SIG-M5 treated with dmso at 0.1 percent for 504 hours (cell line): ENCODE results near the gene DCTN2.

Experiments
- DNase-seq: peaks from one replicate; lab custom pipeline; 2025; ENCODE audit not compliant: unreplicated experiment; lab: John Stamatoyannopoulos, UW

The DCTN2 gene

DNA sequence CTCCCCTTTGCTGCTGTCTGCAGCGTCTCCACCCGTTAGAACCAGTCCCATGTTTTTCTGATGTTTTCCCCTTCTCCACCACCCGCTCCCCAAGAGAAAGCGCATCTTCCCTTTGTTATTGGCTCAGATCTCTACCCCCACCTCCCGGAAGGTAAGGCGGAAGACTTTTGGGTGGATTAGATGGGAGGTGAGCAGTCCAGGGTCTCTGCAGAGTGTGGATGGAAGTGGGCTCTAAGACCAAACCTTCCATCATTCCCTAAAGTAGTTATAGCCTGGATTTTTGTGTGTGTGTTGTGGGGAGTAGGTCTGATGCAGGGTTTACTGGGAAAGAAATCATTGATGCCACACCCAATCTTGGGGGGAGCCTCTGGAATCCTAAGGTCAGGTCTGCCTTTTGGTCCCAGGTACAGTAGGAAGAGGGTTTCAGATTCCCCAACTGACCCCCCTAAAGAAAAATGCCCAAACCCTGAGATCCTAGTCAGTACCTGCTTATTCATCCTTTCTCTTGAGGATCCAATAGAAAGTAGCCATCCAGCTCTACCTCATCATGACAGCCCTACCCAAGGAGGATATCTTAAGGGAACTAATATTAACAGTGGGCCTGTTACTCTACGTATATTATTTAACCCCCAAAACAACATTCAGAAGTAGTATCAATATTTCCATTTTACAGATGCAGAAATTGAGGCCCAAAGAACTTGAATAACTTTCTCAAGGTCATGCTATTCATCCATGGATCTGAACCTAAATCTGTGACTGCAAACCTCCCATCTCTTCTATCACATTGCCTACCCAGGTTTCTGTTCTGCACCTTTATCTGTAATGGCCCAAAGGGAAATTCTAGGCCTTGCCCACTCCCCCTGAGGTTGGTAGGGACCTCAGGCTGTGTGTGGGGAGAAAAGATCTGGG is 3.9 kb upstream of the DCTN2 start:
- DNase-seq: no peak

DNA sequence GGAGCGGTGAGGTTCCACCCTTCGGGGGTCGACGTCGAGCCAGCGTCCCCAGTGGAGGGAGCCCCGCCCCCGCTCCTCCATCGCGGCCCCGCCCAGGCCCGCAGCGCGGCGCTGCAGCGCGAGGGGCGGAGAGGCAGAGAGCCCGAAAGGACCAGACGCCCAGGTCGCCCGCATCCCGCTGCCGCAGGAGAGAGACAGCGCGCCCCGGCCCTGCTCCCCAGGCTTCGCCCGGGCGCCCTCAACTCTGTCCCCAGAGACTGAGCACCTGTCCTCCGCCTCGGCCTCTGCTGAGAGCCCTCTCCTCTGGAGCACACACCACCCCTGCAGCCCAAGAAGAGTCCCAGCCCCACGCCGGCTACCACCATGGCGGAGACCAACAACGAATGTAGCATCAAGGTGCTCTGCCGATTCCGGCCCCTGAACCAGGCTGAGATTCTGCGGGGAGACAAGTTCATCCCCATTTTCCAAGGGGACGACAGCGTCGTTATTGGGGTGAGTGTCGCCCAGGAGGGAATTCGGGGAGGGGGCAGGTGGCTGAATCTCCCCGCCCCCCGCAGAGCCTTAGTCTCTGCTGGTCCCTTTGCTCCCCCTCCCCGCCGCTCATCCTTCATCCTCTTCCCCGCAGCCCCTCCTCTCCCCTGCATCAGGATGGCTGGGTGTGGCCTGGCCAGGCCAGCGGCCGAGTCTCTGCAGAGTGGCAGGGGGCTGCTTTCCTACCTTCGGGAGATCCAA is 3.1 kb upstream of the DCTN2 start, which contains the start of gene KIF5A:
TSS of gene KIF5A (plus strand) at position 136 of the 732 bp plus-strand sequence. CDS start at position 364, 228 bp downstream.
- DNase-seq: no peak

DNA sequence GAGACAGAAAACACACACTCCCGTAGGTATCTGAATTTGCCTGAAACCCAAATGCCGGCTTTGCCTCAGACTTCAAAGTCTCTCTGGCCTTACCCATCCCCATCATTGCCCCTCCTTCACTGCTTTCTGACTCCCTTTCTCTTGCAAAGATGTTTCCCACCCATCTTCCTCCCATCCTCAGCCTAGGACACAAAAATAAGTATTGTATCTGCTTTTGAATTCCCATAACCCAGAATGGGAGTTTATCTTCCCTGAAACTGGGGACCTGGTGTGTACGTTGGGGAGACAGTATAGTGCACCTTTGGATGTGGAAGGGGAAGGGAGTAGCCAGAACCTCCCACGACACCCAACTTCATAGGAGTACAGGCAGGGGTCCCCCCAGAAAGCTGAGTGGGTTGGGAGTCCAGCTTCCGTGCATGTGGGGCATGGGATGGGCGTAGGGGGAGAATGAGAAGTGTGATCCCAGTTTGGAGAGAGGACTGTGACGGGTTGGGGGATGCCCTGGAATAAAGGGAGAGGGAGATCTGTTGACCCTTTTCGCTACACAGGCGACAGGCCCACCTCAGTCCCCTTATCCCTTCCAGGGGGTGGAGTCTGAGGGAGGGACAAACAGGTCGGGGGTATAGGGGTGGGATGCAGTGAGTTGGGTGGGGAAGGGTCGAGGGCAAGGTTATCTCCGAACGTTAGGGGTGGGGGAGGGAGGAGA is 2.4 kb upstream of the DCTN2 start:
- no peak for DNase-seq

DNA sequence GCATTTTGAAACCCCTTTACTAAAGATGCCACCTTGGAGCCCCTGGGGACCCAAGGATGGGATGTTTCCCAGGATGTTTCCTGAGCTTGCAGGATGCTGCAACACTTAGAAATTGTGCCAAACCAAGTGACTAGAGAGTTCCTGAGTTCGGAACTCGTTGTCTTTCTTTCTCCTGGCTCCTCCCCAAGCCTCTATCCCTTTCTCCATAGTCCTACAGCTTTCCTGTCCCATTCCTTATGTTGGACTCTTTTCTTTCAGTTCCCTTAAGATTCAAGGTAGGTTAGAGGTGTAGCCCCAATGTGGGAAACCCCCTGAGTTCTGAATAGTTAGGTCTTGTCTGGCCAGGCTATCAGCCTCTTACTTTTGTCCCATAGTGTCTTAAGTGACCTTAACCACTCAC is 1.5 kb upstream of the DCTN2 start:
- DNase-seq: no peak

DNA sequence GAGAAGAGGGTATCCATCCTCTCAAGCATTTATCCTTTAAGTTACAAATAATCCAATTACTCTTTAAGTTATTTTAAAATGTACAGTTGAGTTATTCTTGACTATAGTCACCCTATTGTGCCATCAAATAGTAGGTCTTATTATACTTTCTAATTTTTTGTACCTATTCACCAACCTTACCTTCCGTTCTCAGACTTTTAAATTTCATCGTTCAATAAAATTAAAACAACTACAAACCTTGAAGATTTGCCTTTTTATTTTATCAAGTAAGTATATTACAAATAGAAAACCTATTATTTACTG is 972 bp upstream of the DCTN2 start:
- no peak for DNase-seq

DNA sequence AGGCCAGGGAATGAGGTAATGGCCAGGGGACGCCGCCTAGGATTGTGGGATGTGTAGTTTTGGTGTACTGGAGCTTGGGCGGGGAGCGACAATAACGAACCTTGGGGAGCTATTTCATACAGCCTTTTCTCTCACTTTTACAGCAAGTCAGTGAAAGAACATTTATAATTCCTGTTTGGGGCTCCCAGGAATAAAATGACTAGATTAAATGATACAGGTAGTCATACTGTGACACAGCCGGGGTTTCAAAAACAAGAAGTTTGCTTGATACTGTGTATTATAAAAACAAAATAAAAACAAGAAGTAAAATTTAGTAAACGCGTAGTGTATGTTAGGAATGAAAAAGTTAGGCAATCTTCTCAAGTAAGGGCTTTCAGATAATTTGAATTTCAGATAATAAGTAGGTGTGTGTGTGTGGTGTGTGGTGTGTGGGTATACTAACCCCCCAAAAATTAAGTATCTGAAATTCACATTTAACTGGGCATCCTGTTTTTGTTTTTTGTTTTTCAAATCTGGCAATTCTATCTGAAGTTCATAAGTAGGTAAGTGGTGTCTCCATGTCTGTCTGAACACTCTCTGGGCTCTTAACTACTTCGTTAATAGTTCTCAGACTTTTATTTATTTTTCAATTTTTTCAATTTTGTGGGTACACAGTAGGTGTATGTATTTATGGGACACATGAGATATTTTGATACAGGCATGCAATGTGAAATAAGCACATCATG is 458 bp upstream of the DCTN2 start:
- DNase-seq: no peak

DNA sequence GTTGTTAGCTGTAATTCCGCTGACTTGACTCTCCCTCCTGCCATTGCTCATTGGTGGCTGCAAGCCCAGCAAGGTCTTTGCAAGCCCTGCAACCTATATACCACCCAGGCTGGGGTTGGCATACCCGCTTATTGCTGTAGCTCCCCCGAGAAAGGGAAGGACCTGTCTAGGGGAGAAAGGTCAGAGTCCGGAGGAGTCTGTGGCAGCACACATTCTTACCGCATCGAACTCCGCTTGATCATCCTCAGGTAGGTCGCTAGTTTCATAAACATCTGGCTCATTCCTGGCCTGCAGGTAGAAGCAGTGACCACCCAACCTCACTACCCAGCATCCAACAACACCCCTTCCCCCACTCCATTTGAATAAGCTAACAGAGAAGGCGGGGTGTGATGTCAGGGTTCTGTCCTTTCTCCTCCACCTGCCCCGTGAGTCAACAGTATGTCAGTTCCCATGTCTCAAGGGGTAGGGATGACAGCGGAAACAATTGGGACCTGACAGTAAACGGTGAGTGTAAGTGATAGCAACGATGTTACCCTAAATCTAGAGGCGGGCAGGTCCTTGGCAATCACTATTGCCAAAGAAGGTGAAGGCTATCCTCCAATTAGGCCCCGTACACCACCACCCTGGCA is 1.1 kb downstream of the DCTN2 start:
- no peak for DNase-seq

DNA sequence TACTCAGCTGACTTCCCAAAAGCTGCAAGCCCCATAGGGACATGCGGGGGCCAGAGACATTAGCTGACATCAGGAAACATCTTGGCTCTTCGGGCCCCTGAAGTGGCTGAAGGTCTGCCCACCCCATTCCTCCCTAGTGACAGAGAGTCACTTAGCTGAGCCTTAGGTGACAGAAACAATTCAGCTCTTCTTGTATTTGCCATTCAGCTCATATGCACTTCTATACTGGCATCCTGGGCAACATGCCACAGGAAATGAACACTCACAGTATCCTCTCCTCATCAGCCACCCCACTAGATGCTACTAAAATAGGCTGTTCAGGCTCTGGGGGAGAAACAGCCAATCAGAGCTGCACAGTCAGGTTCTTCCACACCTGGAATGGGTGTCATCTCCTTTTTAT is 3.4 kb downstream of the DCTN2 start:
- DNase-seq: no peak

DNA sequence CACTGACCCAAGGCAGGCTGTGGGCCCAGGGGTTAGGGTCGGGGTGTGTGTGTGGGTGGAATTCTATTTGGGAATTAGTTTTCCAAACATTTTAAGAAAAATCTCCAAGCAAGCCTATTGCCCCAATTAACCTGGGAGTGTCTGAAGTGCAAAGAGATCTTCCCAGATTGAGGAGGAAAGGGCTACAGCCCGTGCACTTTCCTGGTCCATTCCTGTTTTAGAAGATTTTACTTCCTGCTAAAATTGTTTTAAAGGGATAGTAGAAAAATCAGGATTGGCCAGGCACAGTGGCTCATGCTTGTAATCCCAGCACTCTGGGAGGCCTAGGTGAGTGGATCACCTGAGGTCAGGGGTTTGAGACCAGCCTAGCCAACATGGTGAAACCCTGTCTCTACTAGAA is 5.3 kb downstream of the DCTN2 start:
- DNase-seq: no peak

DNA sequence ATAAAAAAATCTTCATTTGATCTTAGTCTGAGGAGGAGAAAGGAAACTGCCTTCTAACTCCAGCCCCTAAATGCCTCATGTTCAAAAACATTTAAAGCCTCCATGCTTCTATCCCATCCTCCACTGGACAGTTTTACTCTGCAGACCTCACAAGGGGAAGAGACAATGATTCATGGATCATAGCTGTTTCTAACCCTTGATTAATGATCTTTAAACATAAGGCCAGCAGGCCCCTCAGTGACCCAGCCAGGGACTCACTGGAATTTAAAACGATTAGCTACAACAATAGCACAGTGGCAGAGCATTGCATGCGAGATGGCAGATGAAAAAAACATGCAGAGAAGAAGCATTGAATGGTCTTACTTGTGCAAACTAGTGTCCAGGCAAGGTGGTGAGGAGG is 6.0 kb downstream of the DCTN2 start:
- DNase-seq: no peak

DNA sequence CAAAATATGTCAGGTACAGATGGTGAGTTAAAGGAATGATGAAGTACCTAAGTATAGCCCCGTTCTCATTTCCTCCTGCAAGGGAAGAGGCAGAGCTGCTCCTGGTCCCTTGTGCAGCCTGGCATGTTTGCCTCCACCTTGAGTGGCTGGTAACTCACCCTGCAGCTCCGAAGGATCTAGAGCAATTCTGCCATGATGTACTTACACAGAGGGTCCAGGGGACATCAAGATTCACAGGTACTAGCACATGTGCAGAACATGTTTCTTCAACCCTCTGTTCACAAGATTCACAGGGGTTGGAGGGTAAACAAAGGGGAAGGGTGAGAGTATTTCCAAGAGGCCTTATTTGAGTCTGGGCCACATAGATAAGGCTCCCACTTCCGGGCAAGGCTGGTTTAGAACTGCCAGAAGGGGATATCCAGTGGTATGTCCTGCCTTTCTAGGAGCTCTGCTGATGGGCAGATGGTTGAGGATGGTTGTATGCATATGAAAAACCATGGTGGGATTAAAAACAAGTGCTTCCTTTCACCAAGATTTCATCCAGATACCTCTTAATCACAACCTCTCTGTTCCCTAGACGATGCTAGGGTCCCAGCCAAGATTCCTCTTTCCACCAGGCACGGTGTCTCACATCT is 7.7 kb downstream of the DCTN2 start:
- DNase-seq: no peak

DNA sequence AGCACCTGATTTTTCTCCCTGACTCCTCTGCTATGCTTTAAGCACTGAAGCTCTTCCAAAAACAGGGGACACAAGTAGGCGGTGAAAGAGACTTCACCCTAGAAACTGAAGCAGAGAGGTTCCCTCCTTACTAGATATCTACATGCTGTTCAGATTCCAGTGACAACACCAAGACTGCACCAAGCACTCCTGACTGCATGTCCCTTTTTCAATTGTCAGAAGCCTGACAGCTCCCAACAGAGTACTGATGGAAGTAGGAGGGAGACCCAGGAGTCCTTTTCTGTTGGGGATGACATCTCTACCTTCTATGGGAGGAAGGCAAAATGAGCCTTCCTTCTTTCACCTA is 10.4 kb downstream of the DCTN2 start:
- no peak for DNase-seq

DNA sequence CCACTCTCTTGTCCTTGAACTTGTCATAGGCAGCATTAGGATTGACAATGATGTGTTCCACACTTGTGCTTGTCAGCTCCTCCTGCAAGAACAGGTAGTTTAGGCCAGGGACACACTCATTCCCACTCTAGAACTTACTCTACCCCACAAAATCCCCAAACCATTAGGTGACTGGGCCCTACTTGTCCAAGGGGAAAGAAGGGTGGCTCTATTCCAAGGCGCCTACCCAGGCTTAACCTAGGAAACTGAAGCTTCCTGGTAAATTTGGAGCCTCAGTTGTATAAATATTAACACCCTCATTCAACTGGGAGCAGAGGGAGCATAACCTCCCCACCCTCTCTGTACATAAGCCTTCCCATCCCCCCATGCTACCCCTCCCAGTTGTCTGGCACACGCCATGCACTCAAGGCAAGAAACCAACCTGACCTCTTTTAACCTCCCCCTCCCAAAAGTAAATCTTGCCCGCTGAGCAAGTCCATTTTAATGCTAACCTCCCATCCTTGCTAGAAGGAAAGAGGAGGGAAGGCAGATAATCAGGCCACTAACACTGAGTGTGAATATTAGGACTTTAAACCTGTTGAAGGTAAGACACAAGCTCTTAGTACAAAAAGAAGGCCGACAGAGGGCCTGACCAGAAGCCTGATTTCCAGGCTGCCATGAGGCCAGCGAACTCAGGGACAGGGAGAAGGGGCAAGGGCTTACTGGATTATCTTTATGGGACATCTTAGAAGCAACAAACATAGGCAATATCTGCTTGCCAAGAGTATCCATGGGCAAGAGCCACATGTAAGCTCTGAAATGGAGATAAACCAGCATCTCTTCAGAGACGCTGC is 11.0 kb downstream of the DCTN2 start:
- DNase-seq: no peak

DNA sequence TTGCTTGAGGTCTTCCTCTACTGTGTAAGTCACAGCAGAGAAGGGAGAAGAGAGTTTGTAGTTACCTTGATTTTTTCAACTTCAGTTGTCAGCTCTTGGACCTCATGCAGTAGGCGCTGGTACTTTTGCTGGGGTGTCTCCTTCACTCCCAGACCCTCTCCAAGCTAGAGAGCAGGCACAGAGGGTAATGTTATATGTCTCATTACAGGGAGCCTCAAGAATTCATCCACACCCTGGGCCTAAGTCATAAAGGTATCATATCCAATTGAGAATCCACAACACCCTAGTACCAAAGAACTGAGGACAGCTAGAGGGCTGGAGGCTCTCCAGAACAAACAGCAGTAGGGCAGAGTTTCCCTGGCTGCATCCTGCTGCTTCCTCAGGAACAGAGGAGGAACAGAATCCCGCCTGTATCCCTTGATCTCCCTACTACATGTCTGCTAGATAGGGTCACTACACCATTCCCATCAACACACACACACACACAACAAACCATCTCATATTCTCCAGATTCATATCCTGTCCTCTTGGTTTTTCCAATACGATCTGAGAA is 11.9 kb downstream of the DCTN2 start:
- DNase-seq: no peak

DNA sequence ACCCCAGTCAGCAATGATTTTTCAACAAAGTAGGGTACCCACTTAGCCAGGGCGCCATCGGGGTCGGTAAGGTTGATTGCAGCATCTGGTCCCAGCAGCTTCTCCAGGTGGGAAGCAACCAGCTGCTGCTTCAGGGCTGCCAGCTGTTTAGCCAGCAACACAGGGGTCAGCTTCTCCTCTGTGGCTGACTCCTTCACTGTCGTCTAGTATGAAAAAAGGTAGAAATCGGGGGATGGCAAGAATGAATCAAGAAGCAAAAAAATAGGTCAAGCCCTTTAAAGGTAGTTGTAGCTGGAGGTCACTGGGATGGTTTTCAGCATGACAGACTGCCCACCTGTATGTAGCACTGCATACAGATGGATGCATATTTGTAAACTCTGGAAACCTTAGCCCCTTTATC is 12.7 kb downstream of the DCTN2 start:
- no peak for DNase-seq

DNA sequence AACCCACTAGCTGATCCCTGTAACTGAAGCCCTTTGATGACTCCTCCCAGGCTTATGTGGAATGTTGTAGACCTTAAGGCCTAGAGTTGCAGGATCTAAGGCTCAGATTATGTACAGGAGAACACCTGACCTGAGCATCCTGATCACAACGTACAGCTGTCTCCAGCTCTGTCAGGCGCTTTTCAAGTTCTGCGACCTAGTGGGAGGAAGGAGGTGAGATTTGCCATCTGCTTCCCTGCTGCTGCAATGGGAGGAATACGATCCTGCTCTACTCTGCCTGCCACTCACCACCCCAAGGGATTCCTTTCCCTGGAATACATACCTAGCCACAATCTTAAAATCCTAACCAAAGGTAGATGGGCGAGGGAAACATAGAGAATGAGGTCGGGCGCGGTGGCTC is 13.9 kb downstream of the DCTN2 start:
- DNase-seq: no peak

DNA sequence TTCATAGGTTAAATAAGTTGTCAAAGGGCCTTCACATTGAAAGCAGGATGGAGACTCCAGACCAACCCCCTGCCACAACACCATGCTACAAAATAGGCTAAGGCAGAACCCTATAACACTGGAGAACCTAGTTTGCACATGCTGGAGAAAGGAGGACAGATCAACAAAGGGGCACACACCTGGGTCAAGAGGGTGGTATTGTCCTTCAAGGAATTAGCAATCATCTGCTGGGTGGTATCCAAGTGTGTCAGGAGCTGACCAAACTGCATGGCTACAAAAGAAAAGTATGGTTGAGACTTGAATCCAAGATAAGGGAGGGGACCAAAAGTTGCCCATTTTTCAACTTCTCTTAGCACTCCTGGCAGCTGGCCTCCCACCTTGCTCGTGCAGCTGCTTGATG is 15.2 kb downstream of the DCTN2 start:
- no peak for DNase-seq

DNA sequence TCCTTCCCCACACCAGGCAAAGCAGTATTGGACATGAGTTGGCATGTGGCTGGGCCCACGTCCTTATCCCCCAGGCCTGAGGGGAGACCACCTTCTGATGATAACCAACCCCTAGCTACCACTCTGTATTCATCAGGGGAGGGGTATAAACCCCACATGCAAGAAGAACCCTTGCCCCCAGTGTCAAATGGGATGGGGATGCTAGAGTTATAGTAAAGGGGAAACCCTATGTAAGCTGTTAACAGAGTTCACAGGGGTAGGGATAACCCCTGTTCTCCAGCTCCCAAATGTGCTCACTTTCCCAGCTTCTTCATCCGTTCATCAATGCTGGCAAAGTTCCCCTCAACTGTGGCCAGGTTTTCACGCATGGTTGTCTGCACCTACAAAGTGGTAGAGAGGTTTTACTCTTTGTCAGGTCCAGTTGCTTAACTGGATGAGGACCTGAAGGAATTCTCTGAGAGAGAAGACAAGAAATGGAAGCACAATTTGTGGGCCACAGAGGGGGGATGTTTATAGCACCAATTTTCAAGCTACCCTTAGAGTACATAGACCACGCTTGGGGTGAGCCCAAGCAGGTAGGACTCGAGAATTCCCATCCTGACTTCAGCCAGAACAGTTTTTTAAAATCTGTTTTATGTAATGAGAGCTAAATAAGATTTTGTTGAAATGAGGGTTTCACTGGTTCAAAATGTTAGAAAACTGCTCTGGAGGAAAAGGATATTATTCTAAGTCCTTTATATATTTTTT is 16.4 kb downstream of the DCTN2 start:
- DNase-seq: no peak

DNA sequence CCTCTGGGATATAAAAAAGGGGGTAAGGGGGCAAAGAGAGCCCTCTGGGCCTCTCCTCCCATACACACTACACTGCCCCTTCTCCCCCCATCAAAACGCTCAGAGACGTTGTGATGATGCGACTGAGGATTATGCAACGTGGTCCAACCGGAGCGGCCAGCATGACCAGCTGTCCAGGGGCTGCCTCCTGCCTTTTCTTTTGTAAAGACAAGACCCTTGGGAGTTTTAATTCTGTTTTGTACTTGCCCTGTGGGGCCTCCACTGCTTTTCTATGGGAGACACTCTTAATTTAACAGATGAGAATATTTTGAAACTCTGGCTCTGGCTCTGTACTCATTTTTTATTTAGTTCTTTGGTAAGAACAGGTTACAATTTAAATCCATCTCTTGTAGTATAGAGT is 17.2 kb downstream of the DCTN2 start:
- no peak for DNase-seq
